Kidney epithelial cell (primary cell): Measurements from ENCODE around the gene SP140. TPM values are rescaled to one million over a fixed set of nuclear protein-coding genes. Genes with fewer than 3 reads are reported as not detected.
A peak's percentile ranks its signal among the peaks of the same experiment; 100 is the strongest.
"Not testable (repeated sequence)": the region's sequence is repeated elsewhere in the genome, so short reads cannot be mapped to it uniquely, and the experiment has no call there.

ENCODE experiments used
- DNase-seq: peaks from one replicate; pipeline ENCODE4 v3.0.0-alpha.2; 2010; ENCODE audit warnings: low read depth
- H3K27me3 ChIP-seq: 2 replicates; pipeline ENCODE4 v1.6.0; 2011; ENCODE audit warnings: low read length; ENCODE audit not compliant: control insufficient read depth, insufficient read depth
- H3K36me3 ChIP-seq: 2 replicates; pipeline ENCODE4 v1.5.1; 2011; ENCODE audit warnings: low read length; ENCODE audit not compliant: control insufficient read depth, insufficient read depth
- H3K4me3 ChIP-seq: 2 replicates; pipeline ENCODE4 v1.5.1; 2011; ENCODE audit warnings: low read depth, mild to moderate bottlenecking, control low read depth, low read length
- CTCF ChIP-seq: IDR thresholded peaks from 2 replicates; pipeline ENCODE4 v1.5.1; 2011; ENCODE audit warnings: mild to moderate bottlenecking, moderate library complexity, low read length, control low read depth, inconsistent platforms; ENCODE audit not compliant: insufficient read depth, poor library complexity, severe bottlenecking
- total RNA-seq: library from RNA; depleted of rRNA; stranded (reverse); fragments of >200 nt; gene quantifications from 2 replicates; pipeline ENCODE4 v1.2.3, GENCODE V29; 2015

Gene SP140
- total RNA-seq, 1 donor from 2014 or later: 3.6 TPM

DNA sequence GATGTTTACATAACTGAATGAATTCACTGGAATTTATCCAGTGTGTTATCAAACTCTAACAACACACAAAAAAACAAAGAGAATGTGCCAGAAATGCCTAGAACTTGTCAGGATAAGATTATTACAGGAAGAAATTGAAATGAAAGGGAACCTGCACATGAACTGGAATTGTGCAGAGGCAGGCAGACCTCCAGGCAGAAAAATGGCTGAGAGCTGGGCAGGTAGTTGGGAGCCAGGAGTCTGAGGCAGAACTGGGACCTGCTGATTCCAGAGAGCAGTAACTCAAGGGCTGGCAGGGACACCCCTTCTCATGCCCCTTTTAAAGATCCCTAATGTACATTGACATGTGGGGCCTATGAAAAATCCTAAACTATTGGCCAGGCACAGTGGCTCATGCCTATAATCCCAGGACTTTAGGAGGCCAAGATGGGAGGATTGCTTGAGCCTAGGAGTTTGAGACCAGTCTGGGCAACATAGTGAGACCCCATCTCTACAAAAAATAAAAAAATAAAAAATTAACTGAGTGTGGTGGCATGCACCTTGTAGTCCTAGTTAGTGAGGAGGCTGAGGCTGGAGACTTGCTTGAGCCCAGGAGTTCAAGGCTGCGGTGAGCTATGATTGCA lies 5.1 kb upstream of the SP140 start:
- no peak for DNase-seq
- TF ChIP-seq CTCF: no peak
- H3K4me3 ChIP-seq: peak overlapping the region; percentile 73
- H3K27me3 ChIP-seq: no peaks in the 10 kb centered on the region
- no peaks in the 10 kb centered on the region for H3K36me3 ChIP-seq

GRCh38 chr2:230221493-230221892 lies 4.0 kb upstream of the SP140 start:
- DNase-seq: no peak
- Histone ChIP-seq H3K4me3 (no peak overlapping the region), H3K36me3 (no peaks in the 10 kb centered on the region), H3K27me3 (no peaks in the 10 kb centered on the region)
- no peak for TF ChIP-seq CTCF

DNA sequence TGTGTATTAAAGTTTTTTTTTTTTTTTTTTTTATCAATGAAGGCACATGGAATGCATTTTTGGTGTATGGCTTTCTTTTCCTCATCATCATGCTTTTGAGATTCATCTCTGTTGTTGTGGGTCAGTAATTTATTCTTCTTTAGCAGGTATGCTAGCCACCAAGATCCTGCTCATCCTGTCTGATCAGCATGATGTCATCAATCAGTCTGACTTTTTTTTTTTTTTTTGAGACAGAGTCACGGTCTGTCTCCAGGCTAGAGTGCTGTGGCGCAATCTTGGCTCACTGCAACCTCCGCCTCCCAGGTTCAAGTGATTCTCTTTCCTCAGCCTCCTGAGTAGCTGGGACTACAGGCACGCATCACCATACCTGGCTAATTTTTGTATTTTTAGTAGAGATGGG lies 2.7 kb upstream of the SP140 start:
- H3K27me3 ChIP-seq, H3K4me3 ChIP-seq, DNase-seq, H3K36me3 ChIP-seq: not testable (repeated sequence)

GRCh38 chr2:230224458-230224857 lies 1.1 kb upstream of the SP140 start:
- DNase-seq: no peak
- TF ChIP-seq CTCF: no peak
- H3K36me3 ChIP-seq: no peaks in the 10 kb centered on the region
- no peak overlapping the region for H3K4me3 ChIP-seq
- no peaks in the 10 kb centered on the region for H3K27me3 ChIP-seq

GRCh38 chr2:230226051-230226551 lies 565 bp downstream of the SP140 start:
- no peak for TF ChIP-seq CTCF
- no peak for DNase-seq
- Histone ChIP-seq H3K4me3 (no peak overlapping the region), H3K27me3 (no peaks in the 10 kb centered on the region), H3K36me3 (no peaks in the 10 kb centered on the region)

DNA sequence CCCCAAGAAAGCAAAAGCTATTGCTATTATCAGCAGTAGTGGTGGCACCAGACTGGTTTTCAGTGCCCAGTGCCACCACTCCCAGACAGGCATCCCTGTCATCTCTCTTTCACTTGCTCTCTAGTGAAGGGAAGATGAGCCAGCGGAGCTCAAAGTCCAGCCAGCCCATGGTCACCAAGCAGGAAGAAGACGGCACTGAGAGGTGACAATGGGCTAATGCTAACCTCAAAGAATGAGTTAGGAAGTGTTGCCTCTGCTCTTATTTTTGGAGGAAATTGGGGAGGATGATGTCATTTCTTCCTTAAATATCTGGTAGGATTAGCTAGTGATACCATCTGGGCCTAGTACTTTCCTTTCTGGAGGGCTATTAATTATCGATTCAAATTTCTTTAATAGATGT lies 1.7 kb downstream of the SP140 start:
- H3K27me3 ChIP-seq: no peaks in the 10 kb centered on the region
- DNase-seq: no peak
- H3K36me3 ChIP-seq: no peaks in the 10 kb centered on the region
- no peak overlapping the region for H3K4me3 ChIP-seq
- no peak for TF ChIP-seq CTCF
